ENCODE measurements around the gene ZNF322. TPM values are rescaled to one million over a fixed set of nuclear protein-coding genes. Genes with fewer than 3 reads are reported as not detected.
"Not testable (repeated sequence)": the region's sequence is repeated elsewhere in the genome, so short reads cannot be mapped to it uniquely, and the experiment has no call there.

The ZNF322 gene
- total RNA-seq, result 10 to 100 TPM; 12.0 to 13.7 TPM

- CTCF ChIA-PET, result no interaction called here
- Mint-ChIP-seq H3K27ac (peak within 1 kb of the TSS; percentile 36), H3K9me3 (ENCODE audit: low read depth) (no peaks in the 10 kb centered on the region), H3K27me3 (peaks cover 22% of the 10 kb centered on the region), H3K4me3 (peak within 1 kb of the TSS; percentile 78), H3K36me3 (peaks cover 32% of the 10 kb centered on the region), H3K4me1 (peaks cover 18% of the 10 kb centered on the region)
- ATAC-seq (peak; percentile 100), DNase-seq (peak; percentile 94)
Measured at GRCh38 chr6:26659042-26659999, at the start of gene ZNF322. ZNF322 (minus strand) TSS chr6:26659746; CDS start chr6:26638553, 21,193 bp downstream.

DNA sequence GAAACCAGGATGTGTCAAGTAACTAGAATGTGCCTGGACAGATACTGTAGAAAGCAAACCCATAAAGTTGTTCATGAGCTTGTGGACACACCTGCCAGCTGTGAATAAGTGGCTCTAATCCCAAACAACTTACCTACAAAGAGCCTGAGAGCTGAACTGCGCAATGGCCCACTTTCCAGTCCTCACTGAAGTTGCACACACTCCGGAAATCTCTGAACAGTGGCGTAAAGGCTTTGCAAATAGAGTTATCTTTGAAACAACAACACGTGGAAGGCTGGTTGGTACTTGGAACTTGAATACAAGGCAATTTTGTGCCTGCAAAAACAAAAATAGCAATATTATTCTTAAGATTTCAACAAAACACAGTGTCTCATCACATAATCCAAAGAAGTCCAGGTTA is 46.2 kb upstream of the ZNF322 start:
- H3K27me3 Mint-ChIP-seq; H3K27ac Mint-ChIP-seq; ATAC-seq; H3K36me3 Mint-ChIP-seq; DNase-seq; H3K4me1 Mint-ChIP-seq; H3K4me3 Mint-ChIP-seq; H3K9me3 Mint-ChIP-seq (ENCODE audit: low read depth); CTCF ChIA-PET: not testable (repeated sequence)

DNA sequence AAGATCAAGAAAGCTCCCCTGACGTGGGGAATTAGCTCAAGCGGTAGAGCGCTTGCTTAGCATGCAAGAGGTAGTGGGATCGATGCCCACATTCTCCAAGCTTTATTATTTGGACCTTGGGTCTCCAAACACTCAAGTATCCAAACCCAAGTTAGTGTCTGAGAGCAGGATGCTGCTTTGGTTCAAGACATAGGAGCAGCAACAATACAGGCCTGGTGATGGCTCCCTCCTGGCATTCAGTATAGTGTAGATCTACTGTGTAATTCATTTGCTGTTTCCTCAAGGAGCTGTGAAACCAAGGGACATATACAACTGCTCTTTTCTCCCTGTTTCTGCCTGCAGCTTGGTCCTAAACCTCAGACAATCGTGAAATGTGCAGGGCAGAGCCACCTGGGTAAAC is 45.8 kb upstream of the ZNF322 start:
- CTCF ChIA-PET; H3K27ac Mint-ChIP-seq; H3K9me3 Mint-ChIP-seq (ENCODE audit: low read depth); ATAC-seq; H3K27me3 Mint-ChIP-seq; H3K36me3 Mint-ChIP-seq; DNase-seq; H3K4me3 Mint-ChIP-seq; H3K4me1 Mint-ChIP-seq: not testable (repeated sequence)

GRCh38 chr6:26701023-26701747 is 41.6 kb upstream of the ZNF322 start:
- H3K9me3 Mint-ChIP-seq (ENCODE audit: low read depth); DNase-seq; H3K27ac Mint-ChIP-seq; H3K36me3 Mint-ChIP-seq; H3K27me3 Mint-ChIP-seq; ATAC-seq; H3K4me3 Mint-ChIP-seq; H3K4me1 Mint-ChIP-seq; CTCF ChIA-PET: not testable (repeated sequence)

DNA sequence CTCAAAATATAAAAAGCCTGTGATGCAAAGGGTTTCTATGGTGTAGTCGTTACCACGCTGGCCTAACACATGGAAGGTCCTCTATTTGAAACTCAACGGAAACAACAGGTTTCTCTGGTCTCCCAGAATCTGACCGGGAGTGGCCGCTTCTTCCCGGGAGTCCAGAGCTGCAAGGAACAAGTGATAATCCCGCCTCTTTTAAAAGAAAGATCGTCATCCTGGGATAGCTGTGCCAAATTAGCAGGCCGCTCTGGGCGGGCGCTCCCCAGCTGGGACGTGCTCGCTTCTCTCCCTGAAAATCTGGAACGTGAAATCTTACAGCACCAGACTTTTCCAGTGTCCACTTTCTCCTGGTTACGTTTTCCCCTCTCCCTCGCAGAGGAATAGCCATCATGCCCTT is 38.0 kb upstream of the ZNF322 start:
- not testable (repeated sequence) for H3K27me3 Mint-ChIP-seq, H3K4me1 Mint-ChIP-seq

GRCh38 chr6:26689324-26689947 is 29.9 kb upstream of the ZNF322 start:
- H3K4me1 Mint-ChIP-seq; H3K9me3 Mint-ChIP-seq (ENCODE audit: low read depth); H3K27ac Mint-ChIP-seq; DNase-seq; H3K27me3 Mint-ChIP-seq; H3K36me3 Mint-ChIP-seq; CTCF ChIA-PET; ATAC-seq; H3K4me3 Mint-ChIP-seq: not testable (repeated sequence)

More for the DNA sequence above, 38.0 kb upstream of the ZNF322 start:
- H3K36me3 Mint-ChIP-seq; ATAC-seq; DNase-seq; H3K4me3 Mint-ChIP-seq; H3K9me3 Mint-ChIP-seq (ENCODE audit: low read depth); CTCF ChIA-PET; H3K27ac Mint-ChIP-seq: not testable (repeated sequence)

GRCh38 chr6:26682435-26683042 is 23.0 kb upstream of the ZNF322 start:
- H3K4me1 Mint-ChIP-seq; CTCF ChIA-PET; H3K9me3 Mint-ChIP-seq (ENCODE audit: low read depth); H3K4me3 Mint-ChIP-seq; H3K27me3 Mint-ChIP-seq; ATAC-seq; H3K36me3 Mint-ChIP-seq; H3K27ac Mint-ChIP-seq; DNase-seq: not testable (repeated sequence)

DNA sequence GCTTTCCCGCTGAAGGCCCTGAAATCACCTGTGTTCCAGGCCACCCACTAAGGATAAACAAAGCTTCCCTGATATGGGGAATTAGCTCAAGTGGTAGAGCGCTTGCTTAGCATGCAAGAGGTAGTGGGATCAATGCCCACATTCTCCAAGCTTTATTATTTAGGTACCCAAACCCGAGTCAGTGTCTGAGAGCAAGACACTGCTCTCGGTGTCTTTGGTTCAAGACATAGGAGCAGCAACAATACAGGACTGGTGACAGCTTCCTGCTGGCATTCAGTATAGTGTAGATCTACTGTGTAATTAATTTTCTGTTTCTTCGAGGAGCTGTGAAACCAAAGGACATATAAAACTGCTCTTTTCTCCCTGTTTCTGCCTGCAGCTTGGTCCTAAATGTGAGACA is 13.7 kb upstream of the ZNF322 start:
- ATAC-seq; H3K27me3 Mint-ChIP-seq; H3K36me3 Mint-ChIP-seq; H3K4me1 Mint-ChIP-seq; H3K4me3 Mint-ChIP-seq; CTCF ChIA-PET; H3K9me3 Mint-ChIP-seq (ENCODE audit: low read depth); H3K27ac Mint-ChIP-seq; DNase-seq: not testable (repeated sequence)

GRCh38 chr6:26670558-26670957 is 11.0 kb upstream of the ZNF322 start:
- CTCF ChIA-PET; DNase-seq; H3K4me1 Mint-ChIP-seq; H3K4me3 Mint-ChIP-seq; H3K9me3 Mint-ChIP-seq (ENCODE audit: low read depth); ATAC-seq; H3K36me3 Mint-ChIP-seq; H3K27ac Mint-ChIP-seq: not testable (repeated sequence)
- peaks cover 11% of the 10 kb centered on the region for H3K27me3 Mint-ChIP-seq

DNA sequence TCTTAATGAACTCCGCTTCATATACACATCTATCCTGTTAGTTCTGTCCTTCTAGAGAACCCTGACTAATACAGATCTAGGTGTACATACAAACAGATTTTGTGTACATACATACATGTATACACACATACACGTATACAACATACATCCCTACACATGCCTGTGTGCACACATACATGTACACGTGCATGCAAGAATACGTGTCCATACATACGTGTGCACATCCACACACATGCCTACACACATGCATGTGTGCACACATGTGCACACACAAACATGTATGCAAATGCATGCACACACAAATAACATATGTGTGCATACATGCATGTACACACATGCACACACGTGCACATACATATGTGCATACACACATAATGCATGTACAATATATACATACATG is 10.5 kb upstream of the ZNF322 start:
- CTCF ChIA-PET; H3K9me3 Mint-ChIP-seq (ENCODE audit: low read depth); H3K27ac Mint-ChIP-seq; H3K4me1 Mint-ChIP-seq; H3K4me3 Mint-ChIP-seq; H3K36me3 Mint-ChIP-seq; DNase-seq; ATAC-seq: not testable (repeated sequence)
- peaks cover 16% of the 10 kb centered on the region for H3K27me3 Mint-ChIP-seq

- CTCF ChIA-PET, result no interaction called here
- DNase-seq, result no peak
- peaks cover 22% of the 10 kb centered on the region for H3K27me3 Mint-ChIP-seq
- peaks cover 27% of the 10 kb centered on the region for H3K36me3 Mint-ChIP-seq
- peak overlapping the region; percentile 78 for H3K4me3 Mint-ChIP-seq
- H3K4me1 Mint-ChIP-seq, result peaks cover 18% of the 10 kb centered on the region
- peak; percentile 29 for ATAC-seq
- H3K9me3 Mint-ChIP-seq (ENCODE audit: low read depth), result no peaks in the 10 kb centered on the region
- peak overlapping the region; percentile 32 for H3K27ac Mint-ChIP-seq
Measured at GRCh38 chr6:26660000-26660361, 435 bp upstream of the ZNF322 start.

DNA sequence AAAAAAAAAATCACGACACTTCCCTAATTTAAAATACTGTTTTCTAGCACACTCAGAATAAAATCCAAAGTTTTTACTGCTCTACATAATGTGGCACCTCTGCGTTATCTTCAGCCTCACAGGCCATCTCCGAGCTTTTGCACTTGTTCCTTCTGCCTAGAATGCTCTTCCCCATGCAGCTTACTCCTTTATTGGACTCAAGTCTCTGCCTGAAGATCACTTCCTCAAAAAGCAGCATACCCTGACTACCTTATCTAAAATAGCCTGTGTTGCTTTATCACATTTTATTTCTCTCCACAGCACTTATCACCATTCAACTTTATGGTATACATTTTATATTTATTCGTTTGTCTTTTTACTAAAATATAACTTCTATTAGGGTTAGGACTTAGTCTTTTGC is 2.3 kb downstream of the ZNF322 start:
- peaks cover 7% of the 10 kb centered on the region for H3K27me3 Mint-ChIP-seq
- H3K27ac Mint-ChIP-seq, result no peak overlapping the region
- no peaks in the 10 kb centered on the region for H3K9me3 Mint-ChIP-seq (ENCODE audit: low read depth)
- H3K36me3 Mint-ChIP-seq, result peaks cover 49% of the 10 kb centered on the region
- CTCF ChIA-PET, result no interaction called here
- peaks cover 18% of the 10 kb centered on the region for H3K4me1 Mint-ChIP-seq
- DNase-seq (no peak), ATAC-seq (no peak)
- H3K4me3 Mint-ChIP-seq, result no peak overlapping the region

DNA sequence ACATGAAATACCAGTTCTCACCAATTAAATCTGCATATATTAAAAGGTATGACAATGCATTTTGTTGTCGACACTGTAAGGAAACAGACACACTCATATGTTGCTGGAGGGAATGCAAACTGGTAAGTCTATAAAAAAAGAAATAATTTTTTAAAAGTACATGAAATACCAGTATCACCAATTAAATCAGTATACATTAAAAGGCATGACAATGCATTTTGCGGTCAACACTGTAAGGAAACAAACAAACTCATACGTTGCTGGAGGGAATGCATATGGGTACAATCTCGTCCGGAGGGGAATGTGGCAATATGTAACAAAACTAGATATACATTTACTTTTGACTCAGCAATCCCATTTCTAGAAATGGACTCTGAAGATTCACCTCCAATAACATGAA is 6.5 kb downstream of the ZNF322 start:
- no peak overlapping the region for H3K27ac Mint-ChIP-seq
- H3K36me3 Mint-ChIP-seq, result peaks cover 74% of the 10 kb centered on the region
- ATAC-seq, result no peak
- CTCF ChIA-PET, result no interaction called here
- DNase-seq, result no peak
- H3K4me3 Mint-ChIP-seq, result no peak overlapping the region
- H3K4me1 Mint-ChIP-seq, result peaks cover 4% of the 10 kb centered on the region
- H3K27me3 Mint-ChIP-seq, result no peaks in the 10 kb centered on the region
- peaks cover 18% of the 10 kb centered on the region for H3K9me3 Mint-ChIP-seq (ENCODE audit: low read depth)
